ENCODE results near the gene EVC2.

DNA sequence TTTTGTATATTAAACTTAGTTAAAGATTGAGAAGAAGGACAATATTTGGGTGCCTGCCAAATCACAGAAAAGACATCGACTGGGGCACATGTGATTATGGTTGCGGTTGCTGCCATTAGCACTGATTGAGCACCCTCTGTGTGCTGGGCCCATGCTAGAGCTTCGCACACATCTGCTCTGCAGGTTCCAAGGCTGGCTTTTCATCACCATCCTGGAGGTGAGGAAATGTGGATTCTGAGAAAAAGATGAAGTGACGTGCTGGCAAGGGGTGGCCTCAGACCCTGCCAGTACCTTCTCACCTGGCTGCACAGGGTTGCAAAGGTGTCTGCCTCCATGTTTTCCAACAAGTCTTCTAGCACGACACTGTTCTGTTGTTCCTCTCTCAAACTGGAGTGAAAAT lies 134.0 kb downstream of the EVC2 start:
- TF ChIP-seq, protein P1, sequence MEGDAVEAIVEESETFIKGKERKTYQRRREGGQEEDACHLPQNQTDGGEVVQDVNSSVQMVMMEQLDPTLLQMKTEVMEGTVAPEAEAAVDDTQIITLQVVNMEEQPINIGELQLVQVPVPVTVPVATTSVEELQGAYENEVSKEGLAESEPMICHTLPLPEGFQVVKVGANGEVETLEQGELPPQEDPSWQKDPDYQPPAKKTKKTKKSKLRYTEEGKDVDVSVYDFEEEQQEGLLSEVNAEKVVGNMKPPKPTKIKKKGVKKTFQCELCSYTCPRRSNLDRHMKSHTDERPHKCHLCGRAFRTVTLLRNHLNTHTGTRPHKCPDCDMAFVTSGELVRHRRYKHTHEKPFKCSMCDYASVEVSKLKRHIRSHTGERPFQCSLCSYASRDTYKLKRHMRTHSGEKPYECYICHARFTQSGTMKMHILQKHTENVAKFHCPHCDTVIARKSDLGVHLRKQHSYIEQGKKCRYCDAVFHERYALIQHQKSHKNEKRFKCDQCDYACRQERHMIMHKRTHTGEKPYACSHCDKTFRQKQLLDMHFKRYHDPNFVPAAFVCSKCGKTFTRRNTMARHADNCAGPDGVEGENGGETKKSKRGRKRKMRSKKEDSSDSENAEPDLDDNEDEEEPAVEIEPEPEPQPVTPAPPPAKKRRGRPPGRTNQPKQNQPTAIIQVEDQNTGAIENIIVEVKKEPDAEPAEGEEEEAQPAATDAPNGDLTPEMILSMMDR (conservative IDR thresholded peaks at IDR 0.05; ENCODE audit: low read depth, low read length), result no peak
- no peak for TF ChIP-seq POLR2A (IDR thresholded peaks at IDR 0.05; ENCODE audit: low read depth, low read length)
- TF ChIP-seq, protein P2, sequence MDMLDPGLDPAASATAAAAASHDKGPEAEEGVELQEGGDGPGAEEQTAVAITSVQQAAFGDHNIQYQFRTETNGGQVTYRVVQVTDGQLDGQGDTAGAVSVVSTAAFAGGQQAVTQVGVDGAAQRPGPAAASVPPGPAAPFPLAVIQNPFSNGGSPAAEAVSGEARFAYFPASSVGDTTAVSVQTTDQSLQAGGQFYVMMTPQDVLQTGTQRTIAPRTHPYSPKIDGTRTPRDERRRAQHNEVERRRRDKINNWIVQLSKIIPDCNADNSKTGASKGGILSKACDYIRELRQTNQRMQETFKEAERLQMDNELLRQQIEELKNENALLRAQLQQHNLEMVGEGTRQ (IDR thresholded peaks at IDR 0.05; ENCODE audit: low read depth, low read length), result no peak
- TF ChIP-seq CHD1 (IDR thresholded peaks at IDR 0.05; ENCODE audit: low read depth, low read length), result no peak
- no peak for TF ChIP-seq CEBPB (IDR thresholded peaks at IDR 0.05; ENCODE audit: low read depth, low read length)
- TF ChIP-seq SMC3 (IDR thresholded peaks at IDR 0.05; ENCODE audit: low read depth, low read length), result no peak
- TF ChIP-seq RAD21 (IDR thresholded peaks at IDR 0.05; ENCODE audit: low read length), result no peak
- TF ChIP-seq RFX5 (IDR thresholded peaks at IDR 0.05; ENCODE audit: low read depth, low read length), result no peak
- no peak for TF ChIP-seq BHLHE40 (IDR thresholded peaks at IDR 0.05; ENCODE audit: low read depth, low read length)
- TF ChIP-seq NFE2L2 (IDR thresholded peaks at IDR 0.05; ENCODE audit: low read depth, low read length), result no peak
- no peak for TF ChIP-seq FOS (IDR thresholded peaks at IDR 0.05; ENCODE audit: low read depth, low read length)
- TF ChIP-seq RCOR1 (IDR thresholded peaks at IDR 0.05; ENCODE audit: insufficient replicate concordance, low read length), result no peak
- no peak for TF ChIP-seq MXI1 (IDR thresholded peaks at IDR 0.05; ENCODE audit: borderline replicate concordance, low read depth, low read length)

All from IMR-90 (cell line).